ENCODE data around the gene SLC35B2.

The SLC35B2 gene

DNA sequence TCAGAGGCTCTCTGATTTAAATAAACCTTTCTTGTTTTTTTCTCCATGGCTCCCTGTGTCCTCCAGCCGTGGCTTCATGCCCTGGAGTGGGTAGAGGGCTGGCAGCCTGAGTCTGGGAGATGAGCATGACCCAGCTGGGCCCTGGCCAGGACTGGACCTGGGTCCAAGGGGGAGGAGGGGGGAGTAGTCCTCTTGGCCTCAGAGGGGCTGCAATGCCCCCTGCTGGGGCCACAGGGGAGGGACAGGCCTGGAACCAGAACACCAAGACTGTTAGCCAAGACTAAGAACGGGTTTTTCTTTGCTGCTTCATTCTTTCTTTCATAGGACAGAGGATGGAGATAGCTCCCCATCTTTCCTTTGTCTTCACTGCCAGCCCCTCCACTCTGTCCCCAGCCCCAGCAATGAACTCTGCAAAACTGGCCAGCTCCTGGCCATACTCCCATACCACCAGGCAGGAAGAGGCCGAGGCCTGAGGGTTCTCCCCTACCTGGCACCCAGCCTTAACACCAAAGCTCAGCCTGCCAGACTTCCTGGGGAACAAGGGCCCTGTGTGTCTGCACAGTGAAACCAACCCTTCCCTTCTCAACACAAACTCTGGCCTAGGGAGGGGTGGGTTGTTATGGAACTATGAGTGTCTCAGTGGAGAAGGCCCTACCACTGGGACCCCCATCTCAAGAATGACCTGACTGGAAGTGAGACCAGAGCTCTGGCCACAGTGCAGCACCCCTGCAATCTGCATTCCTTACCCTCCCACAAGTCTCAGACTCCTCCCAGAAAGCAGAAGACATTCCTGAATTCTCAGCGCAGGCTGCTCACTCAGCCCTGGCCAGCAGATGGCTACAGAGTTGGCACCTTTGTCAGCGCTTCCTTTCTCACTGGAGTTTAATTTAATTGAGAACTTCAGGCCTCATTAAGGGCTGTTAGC lies 23.0 kb downstream of the SLC35B2 start (continued):
- TF ChIP-seq, protein P1, sequence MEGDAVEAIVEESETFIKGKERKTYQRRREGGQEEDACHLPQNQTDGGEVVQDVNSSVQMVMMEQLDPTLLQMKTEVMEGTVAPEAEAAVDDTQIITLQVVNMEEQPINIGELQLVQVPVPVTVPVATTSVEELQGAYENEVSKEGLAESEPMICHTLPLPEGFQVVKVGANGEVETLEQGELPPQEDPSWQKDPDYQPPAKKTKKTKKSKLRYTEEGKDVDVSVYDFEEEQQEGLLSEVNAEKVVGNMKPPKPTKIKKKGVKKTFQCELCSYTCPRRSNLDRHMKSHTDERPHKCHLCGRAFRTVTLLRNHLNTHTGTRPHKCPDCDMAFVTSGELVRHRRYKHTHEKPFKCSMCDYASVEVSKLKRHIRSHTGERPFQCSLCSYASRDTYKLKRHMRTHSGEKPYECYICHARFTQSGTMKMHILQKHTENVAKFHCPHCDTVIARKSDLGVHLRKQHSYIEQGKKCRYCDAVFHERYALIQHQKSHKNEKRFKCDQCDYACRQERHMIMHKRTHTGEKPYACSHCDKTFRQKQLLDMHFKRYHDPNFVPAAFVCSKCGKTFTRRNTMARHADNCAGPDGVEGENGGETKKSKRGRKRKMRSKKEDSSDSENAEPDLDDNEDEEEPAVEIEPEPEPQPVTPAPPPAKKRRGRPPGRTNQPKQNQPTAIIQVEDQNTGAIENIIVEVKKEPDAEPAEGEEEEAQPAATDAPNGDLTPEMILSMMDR (tag by site-specific recombination; IDR thresholded peaks at IDR 0.05), result peak; percentile 69
- peak; percentile 81 for TF ChIP-seq ZNF600 (tag by site-specific recombination; IDR thresholded peaks at IDR 0.05)
- no peak for TF ChIP-seq ZNF629 (tag by site-specific recombination; IDR thresholded peaks at IDR 0.05)
- TF ChIP-seq, protein P2, sequence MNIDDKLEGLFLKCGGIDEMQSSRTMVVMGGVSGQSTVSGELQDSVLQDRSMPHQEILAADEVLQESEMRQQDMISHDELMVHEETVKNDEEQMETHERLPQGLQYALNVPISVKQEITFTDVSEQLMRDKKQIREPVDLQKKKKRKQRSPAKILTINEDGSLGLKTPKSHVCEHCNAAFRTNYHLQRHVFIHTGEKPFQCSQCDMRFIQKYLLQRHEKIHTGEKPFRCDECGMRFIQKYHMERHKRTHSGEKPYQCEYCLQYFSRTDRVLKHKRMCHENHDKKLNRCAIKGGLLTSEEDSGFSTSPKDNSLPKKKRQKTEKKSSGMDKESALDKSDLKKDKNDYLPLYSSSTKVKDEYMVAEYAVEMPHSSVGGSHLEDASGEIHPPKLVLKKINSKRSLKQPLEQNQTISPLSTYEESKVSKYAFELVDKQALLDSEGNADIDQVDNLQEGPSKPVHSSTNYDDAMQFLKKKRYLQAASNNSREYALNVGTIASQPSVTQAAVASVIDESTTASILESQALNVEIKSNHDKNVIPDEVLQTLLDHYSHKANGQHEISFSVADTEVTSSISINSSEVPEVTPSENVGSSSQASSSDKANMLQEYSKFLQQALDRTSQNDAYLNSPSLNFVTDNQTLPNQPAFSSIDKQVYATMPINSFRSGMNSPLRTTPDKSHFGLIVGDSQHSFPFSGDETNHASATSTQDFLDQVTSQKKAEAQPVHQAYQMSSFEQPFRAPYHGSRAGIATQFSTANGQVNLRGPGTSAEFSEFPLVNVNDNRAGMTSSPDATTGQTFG (tag by site-specific recombination; IDR thresholded peaks at IDR 0.05; ENCODE audit: borderline replicate concordance), result no peak
- no peak for TF ChIP-seq ZFHX2 (tag by site-specific recombination; conservative IDR thresholded peaks at IDR 0.05)
- 0 out of 2 replicates have a peak, but pooled peaks have one; percentile 45 for TF ChIP-seq HOXC10 (CRISPR knock-in tag; IDR thresholded peaks at IDR 0.05)
- TF ChIP-seq WT1 (tag by site-specific recombination; IDR thresholded peaks at IDR 0.05), result no peak
- TF ChIP-seq, protein P3, sequence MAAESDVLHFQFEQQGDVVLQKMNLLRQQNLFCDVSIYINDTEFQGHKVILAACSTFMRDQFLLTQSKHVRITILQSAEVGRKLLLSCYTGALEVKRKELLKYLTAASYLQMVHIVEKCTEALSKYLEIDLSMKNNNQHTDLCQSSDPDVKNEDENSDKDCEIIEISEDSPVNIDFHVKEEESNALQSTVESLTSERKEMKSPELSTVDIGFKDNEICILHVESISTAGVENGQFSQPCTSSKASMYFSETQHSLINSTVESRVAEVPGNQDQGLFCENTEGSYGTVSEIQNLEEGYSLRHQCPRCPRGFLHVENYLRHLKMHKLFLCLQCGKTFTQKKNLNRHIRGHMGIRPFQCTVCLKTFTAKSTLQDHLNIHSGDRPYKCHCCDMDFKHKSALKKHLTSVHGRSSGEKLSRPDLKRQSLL (tag by site-specific recombination; IDR thresholded peaks at IDR 0.05), result no peak
- TF ChIP-seq KLF16 (tag by site-specific recombination; IDR thresholded peaks at IDR 0.05), result peak; percentile 61; the same call in 1 of the 2 replicates
- TF ChIP-seq ZNF423 (tag by site-specific recombination; IDR thresholded peaks at IDR 0.05), result no peak
- no peak for TF ChIP-seq ZNF157 (tag by site-specific recombination; IDR thresholded peaks at IDR 0.05)
- TF ChIP-seq, protein P4, sequence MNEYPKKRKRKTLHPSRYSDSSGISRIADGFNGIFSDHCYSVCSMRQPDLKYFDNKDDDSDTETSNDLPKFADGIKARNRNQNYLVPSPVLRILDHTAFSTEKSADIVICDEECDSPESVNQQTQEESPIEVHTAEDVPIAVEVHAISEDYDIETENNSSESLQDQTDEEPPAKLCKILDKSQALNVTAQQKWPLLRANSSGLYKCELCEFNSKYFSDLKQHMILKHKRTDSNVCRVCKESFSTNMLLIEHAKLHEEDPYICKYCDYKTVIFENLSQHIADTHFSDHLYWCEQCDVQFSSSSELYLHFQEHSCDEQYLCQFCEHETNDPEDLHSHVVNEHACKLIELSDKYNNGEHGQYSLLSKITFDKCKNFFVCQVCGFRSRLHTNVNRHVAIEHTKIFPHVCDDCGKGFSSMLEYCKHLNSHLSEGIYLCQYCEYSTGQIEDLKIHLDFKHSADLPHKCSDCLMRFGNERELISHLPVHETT (tag by site-specific recombination; IDR thresholded peaks at IDR 0.05), result no peak
- TF ChIP-seq, protein P5, sequence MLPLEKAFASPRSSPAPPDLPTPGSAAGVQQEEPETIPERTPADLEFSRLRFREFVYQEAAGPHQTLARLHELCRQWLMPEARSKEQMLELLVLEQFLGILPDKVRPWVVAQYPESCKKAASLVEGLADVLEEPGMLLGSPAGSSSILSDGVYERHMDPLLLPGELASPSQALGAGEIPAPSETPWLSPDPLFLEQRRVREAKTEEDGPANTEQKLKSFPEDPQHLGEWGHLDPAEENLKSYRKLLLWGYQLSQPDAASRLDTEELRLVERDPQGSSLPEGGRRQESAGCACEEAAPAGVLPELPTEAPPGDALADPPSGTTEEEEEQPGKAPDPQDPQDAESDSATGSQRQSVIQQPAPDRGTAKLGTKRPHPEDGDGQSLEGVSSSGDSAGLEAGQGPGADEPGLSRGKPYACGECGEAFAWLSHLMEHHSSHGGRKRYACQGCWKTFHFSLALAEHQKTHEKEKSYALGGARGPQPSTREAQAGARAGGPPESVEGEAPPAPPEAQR (tag by site-specific recombination; IDR thresholded peaks at IDR 0.05), result no peak
- no peak for TF ChIP-seq ZNF16 (tag by site-specific recombination; IDR thresholded peaks at IDR 0.05; ENCODE audit: low read depth)
- no peak for TF ChIP-seq GLIS2 (tag by site-specific recombination; IDR thresholded peaks at IDR 0.05)

DNA sequence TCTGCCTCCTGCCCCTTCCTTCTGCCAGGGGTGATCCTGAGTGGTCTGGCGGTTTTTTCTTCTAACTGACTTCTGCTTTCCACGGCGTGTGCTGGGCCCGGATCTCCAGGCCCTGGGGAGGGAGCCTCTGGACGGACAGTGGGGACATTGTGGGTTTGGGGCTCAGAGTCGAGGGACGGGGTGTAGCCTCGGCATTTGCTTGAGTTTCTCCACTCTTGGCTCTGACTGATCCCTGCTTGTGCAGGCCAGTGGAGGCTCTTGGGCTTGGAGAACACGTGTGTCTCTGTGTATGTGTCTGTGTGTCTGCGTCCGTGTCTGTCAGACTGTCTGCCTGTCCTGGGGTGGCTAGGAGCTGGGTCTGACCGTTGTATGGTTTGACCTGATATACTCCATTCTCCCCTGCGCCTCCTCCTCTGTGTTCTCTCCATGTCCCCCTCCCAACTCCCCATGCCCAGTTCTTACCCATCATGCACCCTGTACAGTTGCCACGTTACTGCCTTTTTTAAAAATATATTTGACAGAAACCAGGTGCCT lies 23.7 kb downstream of the SLC35B2 start:
- ChIA-PET POLR2A (interaction anchor here (0.5 to 4.0 kb wide), 6 partner anchors 9 to 259 kb away, joined by 3 to 21 read pairs (median 4); partner anchors contain the start of genes HSP90AB1, SLC29A1 and SLC35B2), CTCF (interaction anchor here (0.6 to 7.8 kb wide), 20 partner anchors 10 to 258 kb away, joined by 3 to 148 read pairs (median 6); partner anchors contain the start of genes HSP90AB1 and SLC29A1)
- Histone ChIP-seq H3K27ac (ENCODE audit: extremely low read depth, low read depth, low read length) (no peak overlapping the region), H3K9me3 (ENCODE audit: control insufficient read depth, insufficient read depth, low read depth, low read length) (no peaks in the 10 kb centered on the region), H3K4me1 (ENCODE audit: control insufficient read depth, insufficient read depth, low read length) (peaks cover 4% of the 10 kb centered on the region; the same call in 1 of the 2 replicates), H3K36me3 (ENCODE audit: control insufficient read depth in 2 of 2, insufficient read depth in 1 of 2, low read length in 2 of 2) (peaks cover 5 to 71% of the 10 kb centered on the region in 2 experiments; a peak in 2 of 3 replicates), H3K4me3 (ENCODE audit: low read depth, low read length) (no peak overlapping the region)
- TF ChIP-seq ZNF558 (tag by site-specific recombination; IDR thresholded peaks at IDR 0.05) (no peak), ZNF23 (tag by site-specific recombination; IDR thresholded peaks at IDR 0.05; ENCODE audit: borderline replicate concordance) (no peak), REPIN1 (tag by site-specific recombination; IDR thresholded peaks at IDR 0.05; ENCODE audit: low read depth) (no peak), ZNF629 (tag by site-specific recombination; IDR thresholded peaks at IDR 0.05) (no peak), ZSCAN16 (tag by site-specific recombination; IDR thresholded peaks at IDR 0.05) (no peak), ZXDB (tag by site-specific recombination; IDR thresholded peaks at IDR 0.05) (no peak)
- TF ChIP-seq, protein P6, sequence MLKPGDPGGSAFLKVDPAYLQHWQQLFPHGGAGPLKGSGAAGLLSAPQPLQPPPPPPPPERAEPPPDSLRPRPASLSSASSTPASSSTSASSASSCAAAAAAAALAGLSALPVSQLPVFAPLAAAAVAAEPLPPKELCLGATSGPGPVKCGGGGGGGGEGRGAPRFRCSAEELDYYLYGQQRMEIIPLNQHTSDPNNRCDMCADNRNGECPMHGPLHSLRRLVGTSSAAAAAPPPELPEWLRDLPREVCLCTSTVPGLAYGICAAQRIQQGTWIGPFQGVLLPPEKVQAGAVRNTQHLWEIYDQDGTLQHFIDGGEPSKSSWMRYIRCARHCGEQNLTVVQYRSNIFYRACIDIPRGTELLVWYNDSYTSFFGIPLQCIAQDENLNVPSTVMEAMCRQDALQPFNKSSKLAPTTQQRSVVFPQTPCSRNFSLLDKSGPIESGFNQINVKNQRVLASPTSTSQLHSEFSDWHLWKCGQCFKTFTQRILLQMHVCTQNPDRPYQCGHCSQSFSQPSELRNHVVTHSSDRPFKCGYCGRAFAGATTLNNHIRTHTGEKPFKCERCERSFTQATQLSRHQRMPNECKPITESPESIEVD (tag by site-specific recombination; IDR thresholded peaks at IDR 0.05), result no peak
- TF ChIP-seq, protein P7, sequence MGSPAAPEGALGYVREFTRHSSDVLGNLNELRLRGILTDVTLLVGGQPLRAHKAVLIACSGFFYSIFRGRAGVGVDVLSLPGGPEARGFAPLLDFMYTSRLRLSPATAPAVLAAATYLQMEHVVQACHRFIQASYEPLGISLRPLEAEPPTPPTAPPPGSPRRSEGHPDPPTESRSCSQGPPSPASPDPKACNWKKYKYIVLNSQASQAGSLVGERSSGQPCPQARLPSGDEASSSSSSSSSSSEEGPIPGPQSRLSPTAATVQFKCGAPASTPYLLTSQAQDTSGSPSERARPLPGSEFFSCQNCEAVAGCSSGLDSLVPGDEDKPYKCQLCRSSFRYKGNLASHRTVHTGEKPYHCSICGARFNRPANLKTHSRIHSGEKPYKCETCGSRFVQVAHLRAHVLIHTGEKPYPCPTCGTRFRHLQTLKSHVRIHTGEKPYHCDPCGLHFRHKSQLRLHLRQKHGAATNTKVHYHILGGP (tag by site-specific recombination; IDR thresholded peaks at IDR 0.05), result no peak

Data from HEK293 (cell line).